OCI-LY1 (cell line): Measurements from ENCODE around the gene LRP6.

Source experiments
- H2AFZ ChIP-seq: fragments of 200-600 bp; sonication (generic), shearing (Covaris generic); 2 replicates; pipeline ENCODE4 v1.6.0; 2014; ENCODE audit warnings: antibody characterized with exemption, mild to moderate bottlenecking, low read length
- H3F3A ChIP-seq: fragments of 200-600 bp; sonication (generic), shearing (Covaris generic); 2 replicates; pipeline ENCODE4 v1.6.0; 2014; ENCODE audit warnings: mild to moderate bottlenecking, antibody characterized with exemption, low read length, moderate library complexity; ENCODE audit not compliant: insufficient read depth
- H3K27ac ChIP-seq: fragments of 200-600 bp; sonication (generic); 2 replicates; pipeline ENCODE4 v1.5.1; 2014; ENCODE audit warnings: low read length, mixed run types, mild to moderate bottlenecking, low read depth; ENCODE audit not compliant: poor library complexity, severe bottlenecking
- H3K27me3 ChIP-seq: fragments of 200-600 bp; sonication (generic); 2 replicates; pipeline ENCODE4 v1.6.0; 2014; ENCODE audit warnings: antibody characterized with exemption, mild to moderate bottlenecking, low read length, moderate library complexity; ENCODE audit not compliant: insufficient read depth
- H3K36me3 ChIP-seq: fragments of 200-600 bp; sonication (generic); 2 replicates; pipeline ENCODE4 v1.6.1; 2014; ENCODE audit warnings: mild to moderate bottlenecking, antibody characterized with exemption, low read length, moderate library complexity, mixed read lengths; ENCODE audit not compliant: insufficient read depth
- H3K4me1 ChIP-seq: fragments of 200-600 bp; sonication (generic); 2 replicates; pipeline ENCODE4 v1.5.1; 2014; ENCODE audit warnings: mild to moderate bottlenecking, low read length, moderate library complexity; ENCODE audit not compliant: insufficient read depth, severe bottlenecking
- H3K4me2 ChIP-seq: fragments of 200-600 bp; sonication (generic), shearing (Covaris generic); 2 replicates; pipeline ENCODE4 v1.6.1; 2014; ENCODE audit warnings: low read length
- H3K4me3 ChIP-seq: fragments of 200-600 bp; sonication (generic); 2 replicates; pipeline ENCODE4 v1.5.1; 2014; ENCODE audit warnings: low read length, low read depth, mild to moderate bottlenecking, mixed read lengths; ENCODE audit not compliant: poor library complexity, severe bottlenecking
- H3K79me2 ChIP-seq: fragments of 200-600 bp; shearing (Covaris generic); 2 replicates; pipeline ENCODE4 v1.6.1; 2016; ENCODE audit warnings: mixed run types, low read length, mixed read lengths; ENCODE audit not compliant: insufficient read depth
- H3K9ac ChIP-seq: fragments of 200-600 bp; sonication (generic), shearing (Covaris generic); 2 replicates; pipeline ENCODE4 v1.6.1; 2014; ENCODE audit warnings: mild to moderate bottlenecking, low read length, mixed read lengths
- H3K9me2 ChIP-seq: fragments of 200-600 bp; sonication (generic), shearing (Covaris generic); 2 replicates; pipeline ENCODE4 v1.6.1; 2014; ENCODE audit warnings: low read depth, mild to moderate bottlenecking, low read length, mixed read lengths
- H3K9me3 ChIP-seq: fragments of 200-600 bp; shearing (Covaris generic); 2 replicates; pipeline ENCODE4 v1.6.1; 2014; ENCODE audit warnings: low read length, mixed read lengths
- H4K20me1 ChIP-seq: fragments of 200-600 bp; sonication (generic), shearing (Covaris generic); 2 replicates; pipeline ENCODE4 v1.6.0; 2016; ENCODE audit warnings: mild to moderate bottlenecking, low read length; ENCODE audit not compliant: insufficient read depth
- EZH2 ChIP-seq: fragments of 200-600 bp; sonication (generic), shearing (Covaris generic); IDR thresholded peaks from 2 replicates; pipeline ENCODE4 v1.8.0; 2017; ENCODE audit warnings: borderline replicate concordance, mixed run types, mild to moderate bottlenecking, antibody characterized with exemption, low read length, moderate library complexity, mixed read lengths
- TF ChIP-seq, protein P1 (sequence below): fragments of 200-600 bp; sonication (generic), shearing (Covaris generic); IDR thresholded peaks from 2 replicates; pipeline ENCODE4 v1.5.1; 2017; ENCODE audit warnings: mild to moderate bottlenecking, antibody characterized with exemption, low read length, moderate library complexity, mixed read lengths

Gene LRP6

DNA sequence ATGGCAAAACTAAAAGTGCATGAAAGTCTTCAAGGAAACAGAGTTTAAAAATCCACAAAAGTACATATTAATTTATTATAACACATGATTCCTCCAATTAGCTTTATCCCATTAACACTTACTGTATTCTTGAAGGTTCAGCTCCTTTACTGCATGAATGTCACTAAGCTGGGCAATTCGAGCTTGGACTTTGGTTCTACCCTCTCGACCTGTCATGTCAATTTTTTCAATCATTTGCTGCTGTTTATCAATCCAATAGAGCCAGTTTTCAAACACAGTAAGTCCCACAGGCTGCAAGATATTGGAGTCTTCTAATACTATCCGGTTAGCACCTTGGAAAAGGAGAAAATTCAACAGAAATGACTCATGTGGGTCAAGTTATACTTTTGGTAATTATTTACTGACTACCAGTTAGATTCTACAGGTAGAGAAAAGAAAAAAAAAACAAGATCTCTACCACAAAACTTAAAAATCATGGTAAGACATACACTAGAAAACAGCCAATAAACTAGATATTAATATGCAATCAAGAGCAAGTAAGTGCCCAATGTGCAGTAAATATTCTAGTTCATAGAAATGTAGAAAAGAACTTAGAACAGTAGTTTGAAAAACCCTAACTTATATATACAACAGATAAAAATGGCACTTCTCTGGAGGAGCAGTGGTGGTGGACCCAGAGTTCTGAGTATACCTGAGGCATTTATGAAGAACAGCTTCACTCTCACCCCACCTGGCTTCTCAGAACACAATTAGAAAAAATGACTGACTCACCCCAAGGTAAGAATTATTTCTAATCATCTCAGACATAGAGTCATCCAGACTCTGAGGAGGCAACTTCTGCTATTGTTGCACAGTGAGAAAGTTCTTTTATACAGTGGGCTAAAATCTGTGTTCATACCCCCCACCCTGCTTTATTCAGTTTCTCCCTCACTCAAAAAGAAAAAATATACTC is 128.4 kb downstream of the LRP6 start:
- Histone ChIP-seq H3K27me3 (no peaks in the 10 kb centered on the region), H3K9ac (no peak overlapping the region), H3K36me3 (no peaks in the 10 kb centered on the region), H3K4me1 (no peaks in the 10 kb centered on the region), H3K27ac (no peak overlapping the region), H3K79me2 (no peaks in the 10 kb centered on the region), H4K20me1 (no peaks in the 10 kb centered on the region), H2AFZ (no peak overlapping the region), H3F3A (no peaks in the 10 kb centered on the region), H3K9me2 (no peaks in the 10 kb centered on the region), H3K4me2 (no peak overlapping the region), H3K4me3 (no peak overlapping the region), H3K9me3 (no peaks in the 10 kb centered on the region)
- TF ChIP-seq, protein P1, sequence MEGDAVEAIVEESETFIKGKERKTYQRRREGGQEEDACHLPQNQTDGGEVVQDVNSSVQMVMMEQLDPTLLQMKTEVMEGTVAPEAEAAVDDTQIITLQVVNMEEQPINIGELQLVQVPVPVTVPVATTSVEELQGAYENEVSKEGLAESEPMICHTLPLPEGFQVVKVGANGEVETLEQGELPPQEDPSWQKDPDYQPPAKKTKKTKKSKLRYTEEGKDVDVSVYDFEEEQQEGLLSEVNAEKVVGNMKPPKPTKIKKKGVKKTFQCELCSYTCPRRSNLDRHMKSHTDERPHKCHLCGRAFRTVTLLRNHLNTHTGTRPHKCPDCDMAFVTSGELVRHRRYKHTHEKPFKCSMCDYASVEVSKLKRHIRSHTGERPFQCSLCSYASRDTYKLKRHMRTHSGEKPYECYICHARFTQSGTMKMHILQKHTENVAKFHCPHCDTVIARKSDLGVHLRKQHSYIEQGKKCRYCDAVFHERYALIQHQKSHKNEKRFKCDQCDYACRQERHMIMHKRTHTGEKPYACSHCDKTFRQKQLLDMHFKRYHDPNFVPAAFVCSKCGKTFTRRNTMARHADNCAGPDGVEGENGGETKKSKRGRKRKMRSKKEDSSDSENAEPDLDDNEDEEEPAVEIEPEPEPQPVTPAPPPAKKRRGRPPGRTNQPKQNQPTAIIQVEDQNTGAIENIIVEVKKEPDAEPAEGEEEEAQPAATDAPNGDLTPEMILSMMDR, result no peak
- TF ChIP-seq EZH2, result no peak

DNA sequence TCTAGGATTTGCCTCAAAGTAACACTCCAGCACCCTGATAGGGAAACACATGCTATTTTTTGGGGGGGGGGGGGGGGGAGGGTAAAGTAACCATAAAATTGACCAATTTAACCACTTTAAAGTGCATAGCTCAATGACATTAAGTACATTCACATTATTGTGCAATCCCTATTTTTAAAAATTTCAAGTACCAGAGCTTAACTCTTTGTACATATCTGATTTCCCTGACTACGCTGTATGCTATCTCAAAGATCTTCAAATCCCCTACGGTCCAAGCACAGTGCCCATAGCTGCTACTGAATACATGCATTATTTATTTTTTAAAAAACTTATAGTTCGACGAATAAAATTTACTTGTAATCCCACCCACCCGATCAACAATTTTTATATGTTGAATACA is 133.1 kb downstream of the LRP6 start:
- Histone ChIP-seq H3K9me3 (no peaks in the 10 kb centered on the region), H2AFZ (no peak overlapping the region), H3K27ac (no peak overlapping the region), H3K9me2 (no peaks in the 10 kb centered on the region), H3K4me3 (no peak overlapping the region), H3K4me2 (no peak overlapping the region), H3K36me3 (no peaks in the 10 kb centered on the region), H3K4me1 (no peaks in the 10 kb centered on the region), H3F3A (no peaks in the 10 kb centered on the region), H4K20me1 (no peaks in the 10 kb centered on the region), H3K79me2 (no peaks in the 10 kb centered on the region), H3K27me3 (no peaks in the 10 kb centered on the region), H3K9ac (no peak overlapping the region)
- no peak for TF ChIP-seq EZH2
- TF ChIP-seq, protein P1, result no peak

DNA sequence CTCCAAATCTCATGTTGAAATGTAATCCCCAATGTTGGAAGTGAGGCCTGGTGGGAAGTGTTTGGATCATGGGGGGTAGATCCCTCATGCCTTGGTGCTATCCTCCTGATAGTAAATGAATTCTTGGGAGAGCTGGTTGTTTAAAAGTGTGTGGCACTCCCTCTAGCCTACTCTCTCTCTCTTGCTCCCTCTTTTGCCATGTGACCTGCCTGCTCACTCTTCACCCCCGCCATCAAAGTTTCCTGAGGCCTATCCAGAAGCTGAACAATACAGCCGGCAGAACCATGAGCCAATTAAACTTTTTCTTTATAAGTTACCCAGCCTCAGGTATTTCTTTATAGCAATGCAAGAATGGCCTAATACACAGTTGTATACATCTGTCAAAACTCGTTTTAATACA is 133.6 kb downstream of the LRP6 start:
- H3K4me1 ChIP-seq, result no peaks in the 10 kb centered on the region
- H3K27me3 ChIP-seq, result no peaks in the 10 kb centered on the region
- no peak overlapping the region for H3K4me3 ChIP-seq
- no peak overlapping the region for H3K9ac ChIP-seq
- no peak overlapping the region for H2AFZ ChIP-seq
- H3K79me2 ChIP-seq, result no peaks in the 10 kb centered on the region
- no peaks in the 10 kb centered on the region for H3K36me3 ChIP-seq
- H3K27ac ChIP-seq, result no peak overlapping the region
- H3K4me2 ChIP-seq, result no peak overlapping the region
- TF ChIP-seq, protein P1, result no peak
- TF ChIP-seq EZH2, result no peak
- no peaks in the 10 kb centered on the region for H4K20me1 ChIP-seq
- no peaks in the 10 kb centered on the region for H3K9me2 ChIP-seq
- no peaks in the 10 kb centered on the region for H3K9me3 ChIP-seq
- no peaks in the 10 kb centered on the region for H3F3A ChIP-seq
